Activated CD4-positive, alpha-beta memory T cell treated with anti-CD3 and anti-CD28 coated beads, Interleukin-2, amount 10 ng/mL, durations not matched to agents 7 days and 5 days (primary cell): ENCODE data around the gene WNT9A. TPM values are rescaled to one million over a fixed set of nuclear protein-coding genes. Genes with fewer than 3 reads are reported as not detected.

Experiments
- CTCF ChIA-PET: fragments of 350-600 bp; sonication (Branson Sonifier 250); formaldehyde crosslinking; loops from one replicate; lab custom pipeline; 2021; ENCODE audit warnings: antibody characterized with exemption, inconsistent platforms; lab: Charles Lee
- POLR2A ChIA-PET: fragments of 350-600 bp; sonication (Branson Sonifier 250); formaldehyde crosslinking; loops from one replicate; lab custom pipeline; 2021; ENCODE audit warnings: antibody characterized with exemption; lab: Charles Lee
- DNase-seq: peaks from one replicate; pipeline ENCODE4 v3.0.0-alpha.2; 2020
- H3K27ac Mint-ChIP-seq: one replicate; pipeline ENCODE4 v1.8.0; 2021; ENCODE audit warnings: mild to moderate bottlenecking, mixed read lengths
- H3K27me3 Mint-ChIP-seq: one replicate; pipeline ENCODE4 v1.8.0; 2021; ENCODE audit warnings: mixed read lengths
- H3K36me3 Mint-ChIP-seq: one replicate; pipeline ENCODE4 v1.8.0; 2021; ENCODE audit warnings: low read depth, mixed read lengths
- H3K4me1 Mint-ChIP-seq: one replicate; pipeline ENCODE4 v1.8.0; 2021; ENCODE audit warnings: mixed read lengths
- H3K4me3 Mint-ChIP-seq: one replicate; pipeline ENCODE4 v1.8.0; 2021; ENCODE audit warnings: mild to moderate bottlenecking, mixed read lengths
- H3K9me3 Mint-ChIP-seq: one replicate; pipeline ENCODE4 v1.8.0; 2021; ENCODE audit warnings: mixed read lengths
- total RNA-seq, 2 experiments: library from RNA; stranded (reverse); gene quantifications; one replicate each; pipeline ENCODE4 v1.2.3, GENCODE V29; 2021

WNT9A gene
- total RNA-seq, 2 experiments from 2014 or later = 1.5 to 2.0 TPM

DNA sequence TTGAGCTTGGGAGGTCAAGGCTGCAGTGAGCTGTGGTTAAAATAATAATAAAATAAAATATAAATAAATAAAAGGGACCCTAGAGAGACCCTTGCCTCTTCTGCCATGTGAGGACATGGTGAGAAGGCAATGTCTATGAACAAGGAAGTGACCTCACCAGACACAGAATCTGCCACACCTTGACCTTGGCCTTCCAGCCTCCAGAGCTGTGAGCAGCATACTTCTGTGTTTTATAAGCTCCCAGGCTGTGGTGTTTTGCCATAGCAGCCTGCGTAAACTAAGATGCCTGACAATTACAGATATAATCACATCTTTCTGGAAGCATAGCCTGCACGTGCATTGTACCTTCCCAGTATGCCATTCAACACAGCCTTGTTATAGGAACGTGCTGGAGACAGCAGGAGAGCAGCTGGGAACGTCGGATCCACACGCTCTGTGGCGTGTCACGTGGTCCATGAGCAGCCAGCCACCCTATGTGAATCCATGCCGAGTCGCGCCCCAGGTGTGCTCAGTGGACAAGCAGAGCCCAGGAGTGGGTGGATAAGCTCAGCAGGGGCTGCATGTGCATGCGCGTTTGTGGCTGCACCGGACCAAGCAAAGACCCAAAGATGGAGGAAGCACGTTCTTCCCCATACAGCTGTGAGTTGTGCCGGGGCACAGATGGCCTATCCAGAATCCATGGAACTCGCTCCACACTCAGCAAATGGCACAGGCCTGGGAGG, 17.8 kb downstream of the WNT9A start:
- Mint-ChIP-seq H3K27me3 (no peaks in the 10 kb centered on the region), H3K36me3 (peaks cover 3% of the 10 kb centered on the region), H3K4me1 (peaks cover 5% of the 10 kb centered on the region), H3K27ac (no peak overlapping the region), H3K9me3 (peaks cover 7% of the 10 kb centered on the region), H3K4me3 (no peak overlapping the region)
- CTCF ChIA-PET = interaction anchor here (0.6 to 0.7 kb wide), 2 partner anchors 157 to 502 kb away, joined by 3 to 5 read pairs; no protein-coding TSS in a partner anchor
- no peak for DNase-seq
- POLR2A ChIA-PET = no interaction called here

DNA sequence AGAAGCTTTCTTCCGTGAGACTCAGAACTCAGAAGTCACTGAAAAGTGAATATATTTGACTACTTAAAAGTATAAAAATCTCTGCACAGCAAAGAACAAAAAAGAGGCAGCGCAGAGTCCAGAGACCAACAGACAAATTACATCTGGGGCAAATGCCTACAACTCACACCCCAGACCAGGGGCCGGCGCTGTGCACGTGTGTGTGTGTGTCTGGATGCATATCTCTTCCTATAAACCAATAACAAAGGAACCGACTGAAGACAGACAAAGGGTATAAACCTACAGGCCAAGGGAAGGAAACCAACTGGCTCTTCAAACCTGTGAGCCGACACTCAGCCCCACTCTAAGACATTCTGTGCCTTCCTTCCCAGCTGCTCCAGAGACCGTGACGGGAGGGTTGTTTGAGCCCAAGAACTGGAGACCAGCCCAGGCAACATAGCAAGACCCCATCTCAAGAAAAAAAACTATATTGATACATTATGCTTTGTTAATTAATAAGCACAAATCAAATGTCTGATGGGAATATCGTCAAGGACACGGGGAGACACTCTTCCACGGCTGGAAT, 18.8 kb downstream of the WNT9A start:
- Mint-ChIP-seq H3K9me3 (no peaks in the 10 kb centered on the region), H3K27ac (no peak overlapping the region), H3K4me3 (no peak overlapping the region), H3K36me3 (no peaks in the 10 kb centered on the region), H3K27me3 (no peaks in the 10 kb centered on the region), H3K4me1 (no peaks in the 10 kb centered on the region)
- POLR2A ChIA-PET = no interaction called here
- CTCF ChIA-PET = no interaction called here
- no peak for DNase-seq

DNA sequence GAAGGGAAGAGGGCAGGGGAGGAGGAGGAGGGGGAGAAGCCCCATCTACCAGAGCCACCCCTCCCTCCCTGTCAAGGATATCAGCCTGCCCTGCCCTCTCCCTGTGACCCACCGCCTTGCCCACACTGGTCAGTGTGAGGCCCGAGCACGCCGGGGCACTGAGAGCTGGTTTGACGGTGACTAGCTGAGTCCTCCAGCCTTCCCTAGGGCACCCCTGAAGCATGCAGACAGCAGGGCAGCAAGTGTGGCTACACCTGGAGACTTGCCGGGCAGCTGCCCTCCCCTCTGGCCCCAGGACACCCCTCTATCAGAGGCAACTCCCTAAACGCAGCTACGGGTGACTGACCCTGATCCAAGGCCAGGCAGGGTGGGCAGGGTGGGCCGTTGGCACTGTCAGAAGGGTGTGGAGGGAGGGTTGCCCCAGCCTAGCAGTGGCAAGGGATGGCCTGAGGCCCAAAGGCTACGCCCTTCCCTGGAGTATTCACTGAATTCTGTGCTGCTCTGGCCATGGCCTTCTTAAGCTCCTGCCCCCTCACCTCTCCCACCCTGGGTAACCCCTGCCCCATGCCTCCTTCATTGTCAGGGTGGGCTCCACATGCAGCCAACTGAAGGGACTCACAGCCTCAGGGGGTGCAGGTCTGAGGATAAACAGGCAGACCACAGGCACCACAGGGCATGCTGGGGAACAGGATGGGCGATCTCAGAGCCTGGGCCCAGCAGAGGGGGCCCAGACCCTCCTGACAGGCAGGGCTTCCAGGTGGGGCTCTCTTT, 19.6 kb downstream of the WNT9A start:
- ChIA-PET CTCF (no interaction called here), POLR2A (no interaction called here)
- DNase-seq = no peak
- no peaks in the 10 kb centered on the region for H3K4me1 Mint-ChIP-seq
- no peaks in the 10 kb centered on the region for H3K36me3 Mint-ChIP-seq
- no peak overlapping the region for H3K4me3 Mint-ChIP-seq
- no peaks in the 10 kb centered on the region for H3K9me3 Mint-ChIP-seq
- no peak overlapping the region for H3K27ac Mint-ChIP-seq
- H3K27me3 Mint-ChIP-seq = no peaks in the 10 kb centered on the region

DNA sequence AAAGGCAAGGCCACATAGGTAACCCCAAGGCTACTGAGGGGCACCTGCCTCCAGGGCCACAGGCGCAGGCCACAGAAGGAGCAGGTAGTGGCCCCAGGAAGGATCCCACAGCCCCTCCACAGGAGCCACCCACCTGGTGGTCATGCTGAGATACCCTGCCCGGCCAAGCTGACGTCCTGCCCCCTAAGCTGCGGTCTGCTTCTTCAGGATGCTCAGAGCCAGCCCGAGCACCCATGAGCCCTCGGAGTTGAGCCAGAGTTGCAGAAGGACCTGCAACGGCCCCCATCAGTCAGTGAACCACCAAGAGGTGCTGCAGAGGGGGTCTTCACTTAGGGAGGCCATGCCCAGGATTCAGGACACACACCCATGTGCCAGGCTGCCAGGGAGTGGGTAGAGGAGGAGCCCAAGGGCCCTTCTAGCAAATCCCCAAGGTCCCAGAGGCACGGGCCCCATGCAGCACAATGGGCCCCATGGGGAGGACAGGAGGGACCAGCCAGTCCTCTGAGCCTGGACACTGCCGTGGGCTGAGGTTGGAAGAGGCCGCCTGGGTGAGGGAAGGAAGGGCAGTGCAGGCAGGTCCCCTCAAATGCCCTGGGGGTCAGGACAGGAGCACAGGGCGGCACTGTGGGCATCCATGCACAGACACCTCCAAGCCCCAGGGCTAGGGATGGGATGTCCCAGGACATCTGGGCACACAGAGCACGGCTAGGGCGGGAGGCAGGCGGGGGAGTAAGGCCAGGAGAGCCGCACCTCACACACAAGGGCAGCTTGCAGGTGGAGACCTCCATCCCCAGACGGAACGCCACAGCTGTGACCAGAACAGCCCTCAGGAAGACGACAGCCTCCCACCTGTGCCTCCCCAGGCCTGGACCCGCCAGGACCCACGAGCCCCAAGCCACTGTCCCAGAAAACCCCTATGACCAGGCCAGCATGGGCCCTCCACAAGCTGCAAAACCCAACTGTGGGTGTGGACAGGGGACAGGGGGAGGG, 20.5 kb downstream of the WNT9A start:
- Mint-ChIP-seq H3K4me1 (no peaks in the 10 kb centered on the region), H3K27ac (no peak overlapping the region), H3K36me3 (no peaks in the 10 kb centered on the region), H3K4me3 (no peak overlapping the region), H3K9me3 (no peaks in the 10 kb centered on the region), H3K27me3 (no peaks in the 10 kb centered on the region)
- DNase-seq = no peak
- ChIA-PET CTCF (no interaction called here), POLR2A (no interaction called here)

DNA sequence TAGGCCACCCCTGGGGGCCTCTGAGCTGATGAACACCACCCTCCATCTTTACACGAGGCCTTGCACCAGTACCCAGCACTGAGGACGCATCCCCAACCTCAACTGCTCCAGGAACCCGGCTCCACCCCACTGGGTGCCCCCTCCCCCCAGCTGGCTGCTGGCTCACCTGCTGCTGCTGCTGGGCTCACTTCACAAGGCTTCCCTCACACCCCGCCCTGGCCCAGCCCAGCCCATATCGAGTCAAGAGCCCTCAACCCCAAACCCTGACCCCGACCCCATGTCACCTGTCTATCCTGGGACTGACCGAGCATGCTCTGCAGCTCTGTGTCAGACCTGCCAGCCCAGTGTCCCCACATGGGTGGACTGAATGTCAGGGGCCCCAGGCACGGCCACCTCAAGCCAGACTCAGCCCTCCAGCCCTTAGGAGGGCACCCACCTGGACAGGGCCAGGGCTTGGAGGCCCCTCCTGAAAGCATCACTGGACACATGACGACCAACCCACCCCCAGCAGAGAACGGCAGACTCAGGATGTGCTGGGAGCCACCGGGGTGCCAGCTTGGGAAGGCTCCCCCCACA, 21.4 kb downstream of the WNT9A start:
- no peaks in the 10 kb centered on the region for H3K4me1 Mint-ChIP-seq
- no peaks in the 10 kb centered on the region for H3K36me3 Mint-ChIP-seq
- ChIA-PET CTCF (no interaction called here), POLR2A (no interaction called here)
- H3K9me3 Mint-ChIP-seq = no peaks in the 10 kb centered on the region
- no peak for DNase-seq
- no peaks in the 10 kb centered on the region for H3K27me3 Mint-ChIP-seq
- no peak overlapping the region for H3K27ac Mint-ChIP-seq
- no peak overlapping the region for H3K4me3 Mint-ChIP-seq

DNA sequence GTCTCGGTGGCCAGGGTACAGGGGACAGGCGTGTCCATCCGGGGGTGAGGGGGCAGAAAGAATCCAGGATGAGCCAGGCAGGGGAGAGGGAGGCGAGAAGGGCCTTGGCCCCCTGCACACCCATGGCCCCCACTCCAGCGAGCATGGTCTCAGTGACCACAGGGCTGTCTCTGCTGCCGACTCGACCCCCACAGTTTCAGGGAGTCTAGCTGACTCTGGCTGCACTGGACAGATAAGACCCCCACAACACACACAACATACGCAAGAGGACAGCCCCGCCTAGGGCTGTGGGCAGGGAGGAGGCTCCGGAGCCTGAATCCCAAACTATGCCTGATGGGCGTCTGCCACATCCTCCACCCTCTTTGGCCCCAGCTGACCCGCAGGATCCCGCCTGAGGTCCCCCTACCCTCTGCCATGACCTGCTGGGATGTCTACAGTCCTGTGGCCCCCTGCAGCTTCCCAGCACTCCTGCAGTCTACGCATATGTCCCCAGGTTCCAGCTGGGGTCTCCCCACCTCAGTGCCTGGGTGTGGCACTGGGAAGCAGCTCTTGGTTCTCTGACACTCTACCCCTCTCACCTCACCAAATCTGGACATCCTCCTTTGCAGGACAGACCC, 22.0 kb downstream of the WNT9A start:
- ChIA-PET CTCF (no interaction called here), POLR2A (no interaction called here)
- H3K27me3 Mint-ChIP-seq = no peaks in the 10 kb centered on the region
- H3K4me3 Mint-ChIP-seq = no peak overlapping the region
- no peaks in the 10 kb centered on the region for H3K9me3 Mint-ChIP-seq
- no peaks in the 10 kb centered on the region for H3K36me3 Mint-ChIP-seq
- H3K4me1 Mint-ChIP-seq = no peaks in the 10 kb centered on the region
- DNase-seq = no peak
- no peak overlapping the region for H3K27ac Mint-ChIP-seq

DNA sequence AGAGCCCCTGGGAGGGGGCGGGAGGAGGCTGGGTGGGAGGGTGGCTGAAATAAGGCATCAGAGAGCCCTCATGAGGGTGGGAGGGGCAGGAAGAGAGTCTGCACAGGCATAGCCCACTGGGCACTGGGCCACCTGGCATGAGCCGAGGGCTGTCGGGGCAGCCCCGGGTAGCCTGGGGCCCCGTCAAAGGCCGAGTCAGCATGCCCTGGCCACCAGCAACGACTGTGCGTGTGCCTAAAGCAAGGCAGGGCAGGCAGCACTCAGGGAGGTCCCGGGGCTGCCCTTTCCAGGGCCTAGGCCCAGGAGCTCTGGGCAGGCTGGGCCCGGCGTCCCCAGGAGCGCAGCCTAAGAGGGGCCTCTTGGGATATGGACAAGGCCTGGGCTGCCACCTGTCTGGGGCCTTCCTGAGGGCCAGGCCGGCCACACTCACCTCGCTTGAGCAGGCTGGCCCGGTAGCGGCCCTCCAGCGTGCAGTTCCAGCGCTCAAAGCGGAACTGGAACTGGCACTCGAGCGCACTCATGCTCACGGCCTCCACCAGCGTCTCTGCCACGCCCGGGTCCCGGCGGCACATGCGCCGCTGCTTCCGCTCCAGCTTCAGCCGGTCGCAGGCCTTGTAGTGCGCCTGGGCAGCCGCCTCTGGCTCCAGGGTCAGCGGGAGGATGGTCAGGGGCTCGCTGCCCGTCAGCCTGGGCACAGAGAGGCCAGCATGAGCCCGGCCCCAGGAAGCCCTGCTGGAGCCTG, 22.7 kb downstream of the WNT9A start:
- Mint-ChIP-seq H3K27ac (no peak overlapping the region), H3K4me3 (no peak overlapping the region), H3K4me1 (no peaks in the 10 kb centered on the region), H3K36me3 (no peaks in the 10 kb centered on the region), H3K9me3 (no peaks in the 10 kb centered on the region), H3K27me3 (no peaks in the 10 kb centered on the region)
- CTCF ChIA-PET = no interaction called here
- POLR2A ChIA-PET = no interaction called here
- DNase-seq = no peak

DNA sequence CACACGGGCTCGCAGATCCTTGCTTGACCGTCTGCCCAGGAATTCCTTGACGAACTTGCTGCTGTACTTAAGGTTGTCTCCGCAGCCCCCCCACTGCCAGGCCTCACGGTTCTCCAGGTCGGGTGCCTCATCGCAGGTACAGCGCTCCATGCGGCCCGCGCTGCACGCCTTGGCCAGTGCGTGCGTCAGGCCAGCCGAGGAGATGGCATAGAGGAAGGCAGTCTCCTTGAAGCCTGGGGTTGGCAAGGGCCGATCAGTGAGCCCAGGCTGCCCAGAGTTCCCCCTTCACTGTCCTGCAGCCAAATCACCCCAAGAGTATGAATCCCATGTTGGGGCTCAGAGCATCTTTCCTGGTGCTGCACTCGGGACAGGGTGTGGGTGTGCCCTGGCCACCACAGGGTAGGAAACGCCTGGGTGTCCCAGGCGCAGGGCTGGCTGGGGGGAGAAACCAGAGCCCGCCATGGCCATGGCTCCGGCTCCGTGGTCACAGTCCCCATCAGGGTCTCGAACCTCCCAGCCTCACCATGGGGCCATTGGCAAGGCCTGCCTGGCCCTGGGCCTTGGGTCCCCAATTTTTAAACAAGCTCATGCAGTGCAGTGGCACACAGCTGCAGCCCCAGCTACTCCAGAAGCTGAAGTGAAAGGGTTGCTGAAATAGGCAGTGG, 23.4 kb downstream of the WNT9A start:
- Mint-ChIP-seq H3K27ac (no peak overlapping the region), H3K36me3 (no peaks in the 10 kb centered on the region), H3K4me1 (no peaks in the 10 kb centered on the region), H3K9me3 (no peaks in the 10 kb centered on the region), H3K27me3 (peaks cover 3% of the 10 kb centered on the region), H3K4me3 (no peak overlapping the region)
- ChIA-PET CTCF (no interaction called here), POLR2A (no interaction called here)
- DNase-seq = no peak

DNA sequence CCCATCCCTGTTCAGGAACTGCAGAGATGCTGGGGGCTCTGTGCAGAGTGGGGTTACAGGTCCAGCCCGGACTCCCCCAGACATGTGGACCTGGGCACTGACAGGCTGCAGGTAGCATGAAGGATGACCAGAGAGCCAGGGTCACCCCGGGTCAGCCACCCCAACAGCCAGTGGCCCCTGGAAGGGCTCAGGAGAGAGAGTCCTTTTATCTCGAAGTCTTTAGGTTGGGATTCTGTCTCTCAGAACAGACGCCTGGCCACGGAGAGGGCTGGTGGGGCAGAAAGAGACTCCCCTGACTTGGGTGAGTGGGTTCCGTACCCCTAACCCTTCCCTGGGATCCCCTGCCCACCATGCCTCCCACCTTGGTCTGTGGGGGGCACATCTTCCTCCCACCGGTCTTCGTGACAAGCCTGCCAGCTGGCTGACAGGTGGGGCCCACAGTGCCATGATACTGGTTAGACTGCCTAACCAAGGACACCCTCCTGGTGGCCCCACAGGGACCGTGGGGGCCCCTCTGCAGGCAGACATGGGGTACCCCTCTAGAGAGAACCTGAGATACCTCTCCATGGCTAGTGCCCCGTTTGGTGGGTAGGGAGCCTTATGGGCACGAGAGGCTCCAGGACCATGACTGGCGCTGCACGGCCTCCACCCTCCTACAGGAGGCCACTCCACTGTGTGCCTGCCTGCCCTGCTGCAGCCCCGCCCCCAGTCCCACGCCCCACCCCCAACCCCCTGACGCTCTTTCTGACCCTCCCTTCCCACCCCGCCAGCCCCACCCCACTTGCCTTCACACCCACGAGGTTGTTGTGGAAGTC, 24.2 kb downstream of the WNT9A start:
- Mint-ChIP-seq H3K4me3 (no peak overlapping the region), H3K27me3 (peaks cover 3% of the 10 kb centered on the region), H3K4me1 (no peaks in the 10 kb centered on the region), H3K36me3 (no peaks in the 10 kb centered on the region), H3K27ac (no peak overlapping the region), H3K9me3 (no peaks in the 10 kb centered on the region)
- DNase-seq = no peak
- ChIA-PET CTCF (no interaction called here), POLR2A (no interaction called here)

DNA sequence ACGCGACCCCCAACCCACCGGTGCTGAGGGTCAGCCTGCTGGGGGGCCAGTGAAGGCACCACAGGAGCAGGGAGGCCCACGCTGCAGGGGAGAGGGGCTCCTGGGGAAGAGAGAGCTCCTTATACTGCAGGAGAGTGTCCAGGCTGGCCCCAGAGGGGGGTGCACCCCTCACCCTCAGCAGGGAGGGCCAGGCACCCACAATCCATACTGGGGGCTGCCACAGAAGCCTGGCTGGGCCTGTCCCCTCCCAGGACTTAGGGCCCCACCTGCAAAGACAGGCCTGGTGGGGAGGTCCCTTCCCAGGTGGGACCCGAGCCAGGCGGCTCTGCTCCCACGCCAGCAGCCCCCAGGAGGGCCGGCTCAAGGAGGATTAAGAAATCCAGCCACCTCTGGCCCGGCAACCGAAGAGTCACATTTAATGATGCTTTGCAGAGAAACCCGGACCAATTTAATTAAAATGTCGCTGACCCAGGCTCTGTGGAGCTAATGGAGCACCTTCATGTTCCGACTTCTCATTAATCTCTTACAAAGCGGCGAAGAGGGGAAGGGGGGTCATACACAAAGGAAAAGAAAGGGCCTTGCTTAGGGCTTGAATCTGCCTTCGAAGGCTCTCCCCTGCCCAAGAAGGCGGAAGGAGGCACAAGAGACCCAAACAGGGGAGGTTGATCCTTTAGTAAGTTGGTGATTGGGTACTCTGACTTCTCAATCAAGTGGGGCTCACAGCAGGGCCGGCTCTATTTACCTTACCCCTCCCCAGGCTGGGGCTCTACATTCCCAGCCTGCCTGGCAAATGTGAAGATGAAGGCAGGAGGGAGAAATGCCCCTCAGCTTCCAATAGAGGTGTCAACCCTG, 25.0 kb downstream of the WNT9A start:
- CTCF ChIA-PET = no interaction called here
- H3K4me3 Mint-ChIP-seq = no peak overlapping the region
- no peak overlapping the region for H3K27ac Mint-ChIP-seq
- no peaks in the 10 kb centered on the region for H3K9me3 Mint-ChIP-seq
- no peak for DNase-seq
- H3K4me1 Mint-ChIP-seq = no peaks in the 10 kb centered on the region
- H3K36me3 Mint-ChIP-seq = no peaks in the 10 kb centered on the region
- peaks cover 3% of the 10 kb centered on the region for H3K27me3 Mint-ChIP-seq
- POLR2A ChIA-PET = no interaction called here
